Activated CD8-positive, alpha-beta T cell treated with anti-CD3 and anti-CD28 coated beads for 36 hours (primary cell): ENCODE measurements around the gene ACKR2. TPM values are rescaled to one million over a fixed set of nuclear protein-coding genes. Genes with fewer than 3 reads are reported as not detected.

ENCODE experiments used
- ATAC-seq: fragments of 200-7000 bp; cut with Tn5 transposase; one replicate; pipeline ENCODE4 v1.10.0; 2021; ENCODE audit warnings: mild to moderate bottlenecking, moderate library complexity
- CTCF ChIA-PET: fragments of 350-600 bp; sonication (Branson Sonifier 250); formaldehyde crosslinking; loops from one replicate; lab custom pipeline; 2021; ENCODE audit warnings: antibody characterized with exemption; lab: Charles Lee
- POLR2A ChIA-PET: fragments of 350-600 bp; sonication (Branson Sonifier 250); formaldehyde crosslinking; loops from one replicate; lab custom pipeline; 2021; ENCODE audit warnings: antibody characterized with exemption; lab: Charles Lee
- DNase-seq: peaks from one replicate; pipeline ENCODE4 v3.0.0-alpha.2; 2020
- H3K27ac Mint-ChIP-seq: one replicate; pipeline ENCODE4 v1.8.0; 2021; ENCODE audit warnings: mild to moderate bottlenecking, mixed read lengths
- H3K27me3 Mint-ChIP-seq: one replicate; pipeline ENCODE4 v1.8.0; 2021; ENCODE audit warnings: mixed read lengths
- H3K36me3 Mint-ChIP-seq: one replicate; pipeline ENCODE4 v1.8.0; 2021; ENCODE audit warnings: low read depth, mixed read lengths
- H3K4me1 Mint-ChIP-seq: one replicate; pipeline ENCODE4 v1.8.0; 2021; ENCODE audit warnings: low read depth, mixed read lengths
- H3K4me3 Mint-ChIP-seq: one replicate; pipeline ENCODE4 v1.8.0; 2021; ENCODE audit warnings: mild to moderate bottlenecking, moderate library complexity, mixed read lengths
- H3K9me3 Mint-ChIP-seq: one replicate; pipeline ENCODE4 v1.8.0; 2021; ENCODE audit warnings: mixed read lengths
- CTCF ChIP-seq: fragments of 200-600 bp; IDR thresholded peaks from one replicate; pipeline ENCODE4 v1.8.0; 2022; ENCODE audit warnings: antibody characterized with exemption, mild to moderate bottlenecking
- intact Hi-C: fragments of 100-400 bp; cut with micrococcal nuclease; formaldehyde crosslinking; loops from one replicate; pipeline ENCODE4 v1.10.0; 2022
- total RNA-seq, 2 experiments: library from RNA; stranded (reverse); gene quantifications; one replicate each; pipeline ENCODE4 v1.2.3, GENCODE V29; 2021

The ACKR2 gene
- total RNA-seq, 2 experiments from 2014 or later = 1.2 to 1.4 TPM

GRCh38 chr3:42886294-42886822 lies 77.1 kb downstream of the ACKR2 start:
- DNase-seq = no peak
- no peak overlapping the region for H3K4me3 Mint-ChIP-seq
- intact Hi-C loops = no loop called here
- H3K36me3 Mint-ChIP-seq = no peaks in the 10 kb centered on the region
- ATAC-seq = no peak
- peaks cover 9% of the 10 kb centered on the region for H3K27me3 Mint-ChIP-seq
- H3K9me3 Mint-ChIP-seq = no peaks in the 10 kb centered on the region
- H3K27ac Mint-ChIP-seq = no peak overlapping the region
- POLR2A ChIA-PET = no interaction called here
- H3K4me1 Mint-ChIP-seq = peaks cover 10% of the 10 kb centered on the region
- TF ChIP-seq CTCF = no peak
- CTCF ChIA-PET = no interaction called here

GRCh38 chr3:42887084-42887483 lies 77.8 kb downstream of the ACKR2 start:
- intact Hi-C loops = no loop called here
- DNase-seq (no peak), ATAC-seq (no peak)
- no peaks in the 10 kb centered on the region for H3K9me3 Mint-ChIP-seq
- H3K27ac Mint-ChIP-seq = no peak overlapping the region
- H3K4me3 Mint-ChIP-seq = no peak overlapping the region
- POLR2A ChIA-PET = no interaction called here
- H3K4me1 Mint-ChIP-seq = peaks cover 4% of the 10 kb centered on the region
- no peak for TF ChIP-seq CTCF
- peaks cover 9% of the 10 kb centered on the region for H3K27me3 Mint-ChIP-seq
- H3K36me3 Mint-ChIP-seq = no peaks in the 10 kb centered on the region
- CTCF ChIA-PET = no interaction called here

GRCh38 chr3:42891042-42891441 lies 81.8 kb downstream of the ACKR2 start:
- intact Hi-C loops = no loop called here
- Mint-ChIP-seq H3K4me3 (no peak overlapping the region), H3K36me3 (no peaks in the 10 kb centered on the region), H3K27ac (no peak overlapping the region), H3K4me1 (peaks cover 5% of the 10 kb centered on the region), H3K9me3 (no peaks in the 10 kb centered on the region), H3K27me3 (peaks cover 13% of the 10 kb centered on the region)
- no peak for DNase-seq
- ChIA-PET CTCF (interaction anchor here (1.9 kb wide), 1 partner anchor 60 kb away, joined by 6 read pairs; no protein-coding TSS in a partner anchor), POLR2A (no interaction called here)
- TF ChIP-seq CTCF = no peak
- ATAC-seq = no peak

GRCh38 chr3:42892169-42892568 lies 82.9 kb downstream of the ACKR2 start:
- CTCF ChIA-PET = interaction anchor here (0.6 to 1.9 kb wide), 3 partner anchors 61 to 319 kb away, joined by 3 to 6 read pairs (median 3); no protein-coding TSS in a partner anchor
- H3K4me1 Mint-ChIP-seq = peaks cover 5% of the 10 kb centered on the region
- DNase-seq (no peak), ATAC-seq (no peak)
- no peaks in the 10 kb centered on the region for H3K36me3 Mint-ChIP-seq
- POLR2A ChIA-PET = no interaction called here
- intact Hi-C loops = no loop called here
- H3K4me3 Mint-ChIP-seq = no peak overlapping the region
- H3K27ac Mint-ChIP-seq = no peak overlapping the region
- peaks cover 12% of the 10 kb centered on the region for H3K27me3 Mint-ChIP-seq
- TF ChIP-seq CTCF = no peak
- no peaks in the 10 kb centered on the region for H3K9me3 Mint-ChIP-seq

GRCh38 chr3:42892807-42893206 lies 83.6 kb downstream of the ACKR2 start:
- POLR2A ChIA-PET = no interaction called here

More at GRCh38 chr3:42892807-42893206, 83.6 kb downstream of the ACKR2 start:
- Mint-ChIP-seq H3K27me3 (peaks cover 9% of the 10 kb centered on the region), H3K36me3 (no peaks in the 10 kb centered on the region), H3K9me3 (no peaks in the 10 kb centered on the region), H3K27ac (no peak overlapping the region), H3K4me1 (peaks cover 5% of the 10 kb centered on the region), H3K4me3 (no peak overlapping the region)
- intact Hi-C loops = no loop called here
- no peak for TF ChIP-seq CTCF
- CTCF ChIA-PET = interaction anchor here (0.6 to 1.9 kb wide), 3 partner anchors 11 to 61 kb away, joined by 3 to 6 read pairs (median 3); no protein-coding TSS in a partner anchor
- ATAC-seq (no peak), DNase-seq (no peak)
